ENCODE measurements around the gene GSG1. TPM values are rescaled to one million over a fixed set of nuclear protein-coding genes. Genes with fewer than 3 reads are reported as not detected.

The GSG1 gene
- total and polyA plus RNA-seq, 4 experiments from 2014 or later: 0.07 TPM; not detected in 3

- Histone ChIP-seq H3K36me3 (ENCODE audit: insufficient read depth, low read length) (no peaks in the 10 kb centered on the region), H3K4me1 (ENCODE audit: insufficient read depth, low read length) (peaks cover 21% of the 10 kb centered on the region), H3K9me3 (ENCODE audit: control insufficient read depth in 1 of 2, low read length in 2 of 2) (no peaks in the 10 kb centered on the region), H3K4me3 (ENCODE audit: low read length in 2 of 2) (no peak overlapping the region), H3K27ac (ENCODE audit: low read depth, low read length) (no peak overlapping the region), H3K27me3 (ENCODE audit: insufficient read depth, low read length) (no peaks in the 10 kb centered on the region)
- Mint-ChIP-seq H3K4me1 (peaks cover 24 to 40% (median 30%) of the 10 kb centered on the region in 4 donors), H3K36me3 (no peaks in the 10 kb centered on the region), H3K27ac (peak overlapping the region in 4 of 7 donors; percentile 20 to 81 (median 59)), H3K27me3 (no peaks in the 10 kb centered on the region), H3K4me3 (no peak overlapping the region), H3K9me3 (peaks cover 0 to 4% (median 0%) of the 10 kb centered on the region in 8 donors)
- ChIA-PET CTCF (ENCODE audit: partially characterized antibody) (interaction anchor here (1.3 to 8.8 kb wide), 2 partner anchors 12 to 107 kb away, joined by 3 to 213 read pairs; no protein-coding TSS in a partner anchor), POLR2A (ENCODE audit: partially characterized antibody) (no interaction called here)
- intact Hi-C loops (cut with micrococcal nuclease): loop anchor here (5.0 kb wide), 1 partner anchor 63 kb away; no protein-coding TSS in a partner anchor
- no peak for DNase-seq
Observed at GRCh38 chr12:13104409-13104808, 942 bp upstream of the GSG1 start.

- DNase-seq: no peak
- Mint-ChIP-seq H3K4me1 (peaks cover 38 to 58% (median 44%) of the 10 kb centered on the region in 4 donors), H3K36me3 (peaks cover 0 to 1% of the 10 kb centered on the region in 2 donors), H3K9me3 (no peaks in the 10 kb centered on the region), H3K4me3 (peak overlapping the region in 7 of 8 donors; percentile 70 to 93 (median 85)), H3K27me3 (no peaks in the 10 kb centered on the region), H3K27ac (peak overlapping the region; percentile 92 to 99 (median 99))
- POLR2A ChIA-PET (ENCODE audit: partially characterized antibody): interaction anchor here (1.2 to 5.4 kb wide), 6 partner anchors 61 to 109 kb away, joined by 3 to 52 read pairs (median 8); partner anchors contain the start of gene EMP1
- no peaks in the 10 kb centered on the region for H3K27me3 ChIP-seq (ENCODE audit: insufficient read depth, low read length)
- H3K4me3 ChIP-seq (ENCODE audit: low read length in 2 of 2): no peak overlapping the region
- H3K9me3 ChIP-seq (ENCODE audit: control insufficient read depth in 1 of 2, low read length in 2 of 2): no peaks in the 10 kb centered on the region
- CTCF ChIA-PET (ENCODE audit: partially characterized antibody): interaction anchor here (1.0 to 8.8 kb wide), 6 partner anchors 59 to 153 kb away, joined by 3 to 213 read pairs (median 4); partner anchors contain the start of gene FAM234B
- no peaks in the 10 kb centered on the region for H3K36me3 ChIP-seq (ENCODE audit: insufficient read depth, low read length)
- H3K27ac ChIP-seq (ENCODE audit: low read depth, low read length): peak overlapping the region; percentile 93
- intact Hi-C loops (cut with micrococcal nuclease): loop anchor here (5.0 kb wide), 1 partner anchor 65 kb away; no protein-coding TSS in a partner anchor
- peaks cover 39% of the 10 kb centered on the region for H3K4me1 ChIP-seq (ENCODE audit: insufficient read depth, low read length)
Observed at GRCh38 chr12:13102461-13103195, 839 bp downstream of the GSG1 start.

GRCh38 chr12:13101821-13102375 lies 1.6 kb downstream of the GSG1 start:
- no peaks in the 10 kb centered on the region for H3K9me3 Mint-ChIP-seq
- peaks cover 38 to 58% (median 45%) of the 10 kb centered on the region in 4 donors for H3K4me1 Mint-ChIP-seq
- intact Hi-C loops (cut with micrococcal nuclease): loop anchor here (1.0 to 5.0 kb wide), 7 partner anchors 58 to 745 kb away; partner anchors contain the start of genes BORCS5, EMP1, FAM234B and HEBP1
- H3K36me3 Mint-ChIP-seq: peaks cover 0 to 1% of the 10 kb centered on the region in 2 donors
- DNase-seq: peak in 2 of 5 donors; percentile 24 to 46
- peak overlapping the region; percentile 92 to 99 (median 99) for H3K27ac Mint-ChIP-seq
- ChIA-PET CTCF (ENCODE audit: partially characterized antibody) (interaction anchor here (1.1 to 8.8 kb wide), 4 partner anchors 58 to 154 kb away, joined by 3 to 213 read pairs (median 6); partner anchors contain the start of gene FAM234B), POLR2A (ENCODE audit: partially characterized antibody) (interaction anchor here (0.7 to 5.4 kb wide), 10 partner anchors 62 to 110 kb away, joined by 3 to 52 read pairs (median 4); partner anchors contain the start of gene EMP1)
- Histone ChIP-seq H3K27me3 (ENCODE audit: insufficient read depth, low read length) (no peaks in the 10 kb centered on the region), H3K4me3 (ENCODE audit: low read length in 2 of 2) (peak overlapping the region; percentile 3 to 69), H3K4me1 (ENCODE audit: insufficient read depth, low read length) (peaks cover 40% of the 10 kb centered on the region), H3K36me3 (ENCODE audit: insufficient read depth, low read length) (no peaks in the 10 kb centered on the region), H3K27ac (ENCODE audit: low read depth, low read length) (peak overlapping the region; percentile 93), H3K9me3 (ENCODE audit: control insufficient read depth in 1 of 2, low read length in 2 of 2) (no peaks in the 10 kb centered on the region)
- no peaks in the 10 kb centered on the region for H3K27me3 Mint-ChIP-seq
- H3K4me3 Mint-ChIP-seq: peak overlapping the region; percentile 70 to 93 (median 85)

GRCh38 chr12:13100882-13101769 lies 2.3 kb downstream of the GSG1 start:
- DNase-seq: peak; percentile 95 to 97 (median 96)
- ChIA-PET POLR2A (ENCODE audit: partially characterized antibody) (interaction anchor here (0.7 to 5.4 kb wide), 10 partner anchors 63 to 111 kb away, joined by 3 to 52 read pairs (median 4); partner anchors contain the start of gene EMP1), CTCF (ENCODE audit: partially characterized antibody) (interaction anchor here (1.0 to 8.8 kb wide), 6 partner anchors 58 to 185 kb away, joined by 3 to 213 read pairs (median 6); partner anchors contain the start of gene FAM234B)
- no peaks in the 10 kb centered on the region for H3K36me3 ChIP-seq (ENCODE audit: insufficient read depth, low read length)
- H3K4me3 ChIP-seq (ENCODE audit: low read length in 2 of 2): peak overlapping the region; percentile 44 to 69
- no peaks in the 10 kb centered on the region for H3K27me3 Mint-ChIP-seq
- no peaks in the 10 kb centered on the region for H3K9me3 ChIP-seq (ENCODE audit: control insufficient read depth in 1 of 2, low read length in 2 of 2)
- H3K4me1 Mint-ChIP-seq: peaks cover 38 to 58% (median 45%) of the 10 kb centered on the region in 4 donors
- H3K4me1 ChIP-seq (ENCODE audit: insufficient read depth, low read length): peaks cover 40% of the 10 kb centered on the region
- H3K36me3 Mint-ChIP-seq: peaks cover 0 to 1% of the 10 kb centered on the region in 2 donors
- H3K27me3 ChIP-seq (ENCODE audit: insufficient read depth, low read length): no peaks in the 10 kb centered on the region
- no peaks in the 10 kb centered on the region for H3K9me3 Mint-ChIP-seq
- intact Hi-C loops (cut with micrococcal nuclease): loop anchor here (1.0 to 5.0 kb wide), 7 partner anchors 57 to 744 kb away; partner anchors contain the start of genes BORCS5, EMP1, FAM234B and HEBP1
- peak overlapping the region; percentile 85 to 93 (median 88) for H3K4me3 Mint-ChIP-seq
- peak overlapping the region; percentile 93 to 99 (median 99) for H3K27ac Mint-ChIP-seq
- H3K27ac ChIP-seq (ENCODE audit: low read depth, low read length): peak overlapping the region; percentile 93

DNA sequence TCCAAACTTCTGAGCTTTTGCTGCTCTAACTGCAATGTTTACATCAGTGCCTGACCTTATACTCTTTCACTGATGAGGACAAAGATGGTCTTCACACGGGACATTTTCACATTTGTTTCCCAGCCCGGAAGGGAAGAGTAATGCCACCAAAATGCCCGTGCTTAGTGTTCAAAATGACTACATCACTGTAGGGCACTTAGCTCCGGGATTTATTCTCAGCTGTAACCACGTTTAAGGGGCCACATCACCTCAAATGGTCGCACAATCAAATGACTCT lies 2.9 kb downstream of the GSG1 start:
- Histone ChIP-seq H3K36me3 (ENCODE audit: insufficient read depth, low read length) (no peaks in the 10 kb centered on the region), H3K4me3 (ENCODE audit: low read length in 2 of 2) (peak overlapping the region; percentile 44 to 69), H3K9me3 (ENCODE audit: control insufficient read depth in 1 of 2, low read length in 2 of 2) (no peaks in the 10 kb centered on the region), H3K4me1 (ENCODE audit: insufficient read depth, low read length) (peaks cover 40% of the 10 kb centered on the region), H3K27ac (ENCODE audit: low read depth, low read length) (peak overlapping the region; percentile 93), H3K27me3 (ENCODE audit: insufficient read depth, low read length) (no peaks in the 10 kb centered on the region)
- Mint-ChIP-seq H3K4me3 (peak overlapping the region; percentile 67 to 93 (median 88)), H3K4me1 (peaks cover 38 to 58% (median 45%) of the 10 kb centered on the region in 4 donors), H3K9me3 (no peaks in the 10 kb centered on the region), H3K27ac (peak overlapping the region; percentile 93 to 99 (median 99)), H3K36me3 (peaks cover 0 to 1% of the 10 kb centered on the region in 2 donors), H3K27me3 (no peaks in the 10 kb centered on the region)
- POLR2A ChIA-PET (ENCODE audit: partially characterized antibody): interaction anchor here (0.8 to 5.4 kb wide), 3 partner anchors 65 to 111 kb away, joined by 4 to 52 read pairs (median 9); no protein-coding TSS in a partner anchor
- CTCF ChIA-PET (ENCODE audit: partially characterized antibody): interaction anchor here (1.0 to 8.8 kb wide), 4 partner anchors 78 to 185 kb away, joined by 3 to 213 read pairs (median 13); no protein-coding TSS in a partner anchor
- intact Hi-C loops (cut with micrococcal nuclease): loop anchor here (2.0 to 5.0 kb wide), 3 partner anchors 67 to 312 kb away; no protein-coding TSS in a partner anchor
- DNase-seq: no peak

Data from CD4-positive, alpha-beta memory T cell (primary cell).